ENCODE data around the gene DNAJB1.
A peak's percentile ranks its signal among the peaks of the same experiment; 100 is the strongest.
"Not testable (repeated sequence)": the region's sequence is repeated elsewhere in the genome, so short reads cannot be mapped to it uniquely, and the experiment has no call there.

Gene DNAJB1

GRCh38 chr19:14519860-14520407, 1.7 kb upstream of the DNAJB1 start:
- DNase-seq: no peak

GRCh38 chr19:14519245-14519859, 1.2 kb upstream of the DNAJB1 start:
- DNase-seq: no peak

- DNase-seq: no peak
Measured at GRCh38 chr19:14517446-14517839, 754 bp downstream of the DNAJB1 start.

- DNase-seq: no peak
Measured at GRCh38 chr19:14516746-14517438, 1.3 kb downstream of the DNAJB1 start.

- no peak for DNase-seq
Measured at GRCh38 chr19:14516048-14516534, 2.1 kb downstream of the DNAJB1 start.

GRCh38 chr19:14515501-14516047, 2.6 kb downstream of the DNAJB1 start:
- no peak for DNase-seq

GRCh38 chr19:14514215-14514863, 3.9 kb downstream of the DNAJB1 start:
- no peak for DNase-seq

- DNase-seq: no peak
Measured at GRCh38 chr19:14512406-14512961, 5.7 kb downstream of the DNAJB1 start.

GRCh38 chr19:14511229-14511593, 7.0 kb downstream of the DNAJB1 start:
- no peak for DNase-seq

- DNase-seq: no peak
Measured at GRCh38 chr19:14510311-14511228, 7.6 kb downstream of the DNAJB1 start.

- DNase-seq: no peak
Measured at GRCh38 chr19:14507704-14508542, 10.3 kb downstream of the DNAJB1 start.

GRCh38 chr19:14505488-14506239, 12.5 kb downstream of the DNAJB1 start:
- peak; percentile 16 for DNase-seq

GRCh38 chr19:14504575-14504974, 13.6 kb downstream of the DNAJB1 start:
- DNase-seq: not testable (repeated sequence)

- DNase-seq: no peak
Measured at GRCh38 chr19:14503285-14503684, 14.9 kb downstream of the DNAJB1 start.

- no peak for DNase-seq
Measured at GRCh38 chr19:14502334-14503092, 15.7 kb downstream of the DNAJB1 start.

- DNase-seq: no peak
Measured at GRCh38 chr19:14497228-14497921, 20.8 kb downstream of the DNAJB1 start.

GRCh38 chr19:14496834-14497227, 21.4 kb downstream of the DNAJB1 start:
- DNase-seq: no peak

- peak; percentile 97 for DNase-seq
Measured at GRCh38 chr19:14496029-14496833, 22.0 kb downstream of the DNAJB1 start, which contains the start of gene GIPC1. TSS of gene GIPC1 (minus strand) at chr19:14496127. CDS start at chr19:14482976, 13,151 bp downstream.
